Skeletal muscle satellite cell (primary cell): ENCODE data around the gene ANKS1A.

Source experiments
- H3K27me3 ChIP-seq: 2 replicates; pipeline ENCODE4 v1.7.0; 2013; ENCODE audit warnings: low read length; ENCODE audit not compliant: control insufficient read depth, insufficient read depth
- H3K36me3 ChIP-seq: 2 replicates; pipeline ENCODE4 v1.7.0; 2013; ENCODE audit warnings: mild to moderate bottlenecking, control low read depth, low read length; ENCODE audit not compliant: insufficient read depth
- H3K4me1 ChIP-seq: 2 replicates; pipeline ENCODE4 v1.7.0; 2013; ENCODE audit warnings: low read length; ENCODE audit not compliant: control insufficient read depth, insufficient read depth
- H3K4me2 ChIP-seq: 2 replicates; pipeline ENCODE4 v1.7.0; 2013; ENCODE audit warnings: mild to moderate bottlenecking, low read length
- H3K4me3 ChIP-seq: 2 replicates; pipeline ENCODE4 v1.7.0; 2013; ENCODE audit warnings: low read length
- H3K9ac ChIP-seq: 2 replicates; pipeline ENCODE4 v1.7.0; 2013; ENCODE audit warnings: mild to moderate bottlenecking, low read depth, low read length, moderate library complexity
- H3K9me3 ChIP-seq: replicated peaks from 2 replicates; pipeline ENCODE4 v1.7.0; 2013; ENCODE audit warnings: mild to moderate bottlenecking, control low read depth, low read length

ANKS1A gene

GRCh38 chr6:35055891-35056290, 166.8 kb downstream of the ANKS1A start:
- Histone ChIP-seq H3K4me3 (no peak overlapping the region), H3K4me2 (no peak overlapping the region), H3K9ac (no peak overlapping the region), H3K36me3 (peaks cover 15% of the 10 kb centered on the region), H3K27me3 (no peaks in the 10 kb centered on the region), H3K4me1 (peaks cover 4% of the 10 kb centered on the region), H3K9me3 (no peaks in the 10 kb centered on the region)

DNA sequence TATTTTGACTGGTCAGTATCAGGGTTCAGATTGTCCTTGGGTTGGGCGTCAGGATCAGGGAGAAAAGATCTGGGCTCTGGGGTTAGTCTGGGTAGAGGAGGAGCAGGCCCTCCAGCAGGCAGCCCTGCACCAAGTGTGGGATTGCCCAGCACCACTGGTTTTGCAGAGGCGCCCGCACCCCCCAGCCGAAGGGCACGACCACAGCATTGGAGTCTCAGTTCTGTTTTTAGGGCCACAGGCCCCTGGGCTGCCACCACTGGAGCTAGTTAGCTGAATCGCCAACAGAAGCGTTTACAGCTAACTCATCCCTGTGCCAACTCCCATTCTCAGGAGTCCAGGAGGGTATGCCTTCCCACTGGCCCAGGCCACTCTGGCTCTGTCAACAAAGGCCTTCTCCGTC, 167.9 kb downstream of the ANKS1A start:
- H3K4me1 ChIP-seq = peaks cover 4% of the 10 kb centered on the region
- H3K9ac ChIP-seq = no peak overlapping the region
- no peak overlapping the region for H3K4me2 ChIP-seq
- H3K36me3 ChIP-seq = peaks cover 18% of the 10 kb centered on the region
- no peaks in the 10 kb centered on the region for H3K27me3 ChIP-seq
- H3K4me3 ChIP-seq = no peak overlapping the region
- H3K9me3 ChIP-seq = no peaks in the 10 kb centered on the region

- H3K9ac ChIP-seq = no peak overlapping the region
- H3K9me3 ChIP-seq = no peaks in the 10 kb centered on the region
- no peaks in the 10 kb centered on the region for H3K27me3 ChIP-seq
- H3K4me1 ChIP-seq = peaks cover 2% of the 10 kb centered on the region
- no peak overlapping the region for H3K4me3 ChIP-seq
- peaks cover 18% of the 10 kb centered on the region for H3K36me3 ChIP-seq
- H3K4me2 ChIP-seq = no peak overlapping the region
These were observed 168.6 kb downstream of the ANKS1A start for GRCh38 chr6:35057449-35058357.

- no peaks in the 10 kb centered on the region for H3K27me3 ChIP-seq
- no peak overlapping the region for H3K9ac ChIP-seq
- H3K4me2 ChIP-seq = no peak overlapping the region
- no peaks in the 10 kb centered on the region for H3K4me1 ChIP-seq
- H3K4me3 ChIP-seq = no peak overlapping the region
- H3K9me3 ChIP-seq = no peaks in the 10 kb centered on the region
- peaks cover 18% of the 10 kb centered on the region for H3K36me3 ChIP-seq
These were observed 169.3 kb downstream of the ANKS1A start for GRCh38 chr6:35058358-35058675.

GRCh38 chr6:35058865-35059522, 169.9 kb downstream of the ANKS1A start:
- no peaks in the 10 kb centered on the region for H3K9me3 ChIP-seq
- no peaks in the 10 kb centered on the region for H3K4me1 ChIP-seq
- H3K9ac ChIP-seq = no peak overlapping the region
- H3K4me2 ChIP-seq = no peak overlapping the region
- no peak overlapping the region for H3K4me3 ChIP-seq
- H3K27me3 ChIP-seq = no peaks in the 10 kb centered on the region
- peaks cover 15% of the 10 kb centered on the region for H3K36me3 ChIP-seq

DNA sequence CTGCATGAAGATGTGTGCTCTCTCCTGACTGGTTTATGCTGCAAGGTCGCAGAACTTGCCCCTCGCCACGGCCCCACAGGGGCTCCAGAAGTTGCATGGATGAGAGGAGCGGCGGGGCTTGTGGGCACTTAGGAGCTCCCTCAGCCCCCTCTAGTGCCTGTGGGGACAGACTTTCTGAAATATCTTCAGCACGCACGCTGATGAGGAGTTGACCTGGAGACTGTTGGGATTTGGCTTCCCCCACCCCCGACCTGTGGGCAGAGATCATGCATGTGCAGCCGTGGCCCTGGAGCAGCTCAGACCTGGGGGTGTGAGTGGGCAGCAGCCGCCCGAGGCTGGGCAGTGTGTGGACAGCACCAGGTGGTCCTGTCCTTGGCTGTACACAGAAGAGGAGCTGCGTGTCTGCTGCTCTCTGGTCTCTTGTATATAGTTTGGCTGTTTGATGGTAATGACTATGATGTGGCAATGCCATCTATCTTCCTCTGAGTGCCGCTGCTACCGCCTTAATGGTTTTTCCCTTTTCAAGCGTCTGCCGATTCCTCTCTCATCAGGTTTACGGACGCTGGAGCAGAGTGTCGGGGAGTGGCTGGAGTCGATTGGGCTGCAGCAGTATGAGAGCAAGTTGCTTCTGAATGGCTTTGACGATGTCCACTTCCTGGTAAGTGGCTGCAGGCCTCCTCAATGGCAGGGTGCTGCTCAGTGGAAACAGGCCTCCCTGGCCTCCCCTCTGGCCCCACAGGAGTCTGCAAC, 170.7 kb downstream of the ANKS1A start:
- H3K9ac ChIP-seq = no peak overlapping the region
- no peak overlapping the region for H3K4me3 ChIP-seq
- peaks cover 13% of the 10 kb centered on the region for H3K36me3 ChIP-seq
- H3K27me3 ChIP-seq = no peaks in the 10 kb centered on the region
- H3K9me3 ChIP-seq = no peaks in the 10 kb centered on the region
- no peak overlapping the region for H3K4me2 ChIP-seq
- no peaks in the 10 kb centered on the region for H3K4me1 ChIP-seq

- H3K27me3 ChIP-seq = no peaks in the 10 kb centered on the region
- no peaks in the 10 kb centered on the region for H3K4me1 ChIP-seq
- no peak overlapping the region for H3K9ac ChIP-seq
- no peak overlapping the region for H3K4me2 ChIP-seq
- no peak overlapping the region for H3K4me3 ChIP-seq
- H3K36me3 ChIP-seq = peaks cover 13% of the 10 kb centered on the region
- H3K9me3 ChIP-seq = no peaks in the 10 kb centered on the region
These were observed 172.1 kb downstream of the ANKS1A start for GRCh38 chr6:35061102-35061615.

DNA sequence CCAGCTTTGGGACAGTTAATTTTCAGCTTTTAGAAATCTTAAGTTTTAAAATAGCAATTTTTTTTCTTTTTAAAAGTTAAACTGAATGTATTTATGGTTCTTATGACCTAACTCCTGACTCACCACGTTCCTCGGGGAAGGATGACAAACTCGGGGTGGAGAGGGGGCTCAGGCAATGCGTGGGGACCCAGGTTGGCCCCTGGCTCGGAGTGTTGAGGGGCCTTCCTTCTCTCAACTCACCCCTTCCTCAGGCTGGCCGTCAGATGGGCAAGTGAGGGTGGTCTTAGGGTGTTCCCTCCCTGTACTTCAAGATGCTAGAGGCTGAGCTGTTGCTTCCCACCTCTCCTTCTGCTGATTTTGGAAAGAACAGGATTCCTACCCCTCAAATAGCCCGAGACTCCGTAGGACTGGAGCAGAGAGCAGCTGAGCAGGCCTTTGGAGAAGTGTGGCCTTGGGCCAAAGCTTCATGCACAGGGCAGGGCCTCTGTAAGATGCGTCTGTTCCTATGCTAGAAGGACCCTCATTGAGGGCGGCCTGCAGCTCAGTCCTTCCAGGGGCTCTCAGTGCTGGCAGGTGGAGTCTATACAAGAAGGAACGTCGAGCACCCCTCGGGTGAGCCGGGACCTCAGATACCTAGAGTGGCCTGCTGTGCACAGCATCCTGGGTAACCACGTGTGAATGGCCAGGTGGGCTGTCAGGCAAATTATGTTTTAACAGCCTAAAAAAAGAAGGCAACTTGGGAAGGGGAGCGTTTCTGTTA, 172.8 kb downstream of the ANKS1A start:
- no peak overlapping the region for H3K4me2 ChIP-seq
- no peaks in the 10 kb centered on the region for H3K27me3 ChIP-seq
- H3K36me3 ChIP-seq = peaks cover 13% of the 10 kb centered on the region
- no peak overlapping the region for H3K9ac ChIP-seq
- no peak overlapping the region for H3K4me3 ChIP-seq
- H3K9me3 ChIP-seq = no peaks in the 10 kb centered on the region
- no peaks in the 10 kb centered on the region for H3K4me1 ChIP-seq

DNA sequence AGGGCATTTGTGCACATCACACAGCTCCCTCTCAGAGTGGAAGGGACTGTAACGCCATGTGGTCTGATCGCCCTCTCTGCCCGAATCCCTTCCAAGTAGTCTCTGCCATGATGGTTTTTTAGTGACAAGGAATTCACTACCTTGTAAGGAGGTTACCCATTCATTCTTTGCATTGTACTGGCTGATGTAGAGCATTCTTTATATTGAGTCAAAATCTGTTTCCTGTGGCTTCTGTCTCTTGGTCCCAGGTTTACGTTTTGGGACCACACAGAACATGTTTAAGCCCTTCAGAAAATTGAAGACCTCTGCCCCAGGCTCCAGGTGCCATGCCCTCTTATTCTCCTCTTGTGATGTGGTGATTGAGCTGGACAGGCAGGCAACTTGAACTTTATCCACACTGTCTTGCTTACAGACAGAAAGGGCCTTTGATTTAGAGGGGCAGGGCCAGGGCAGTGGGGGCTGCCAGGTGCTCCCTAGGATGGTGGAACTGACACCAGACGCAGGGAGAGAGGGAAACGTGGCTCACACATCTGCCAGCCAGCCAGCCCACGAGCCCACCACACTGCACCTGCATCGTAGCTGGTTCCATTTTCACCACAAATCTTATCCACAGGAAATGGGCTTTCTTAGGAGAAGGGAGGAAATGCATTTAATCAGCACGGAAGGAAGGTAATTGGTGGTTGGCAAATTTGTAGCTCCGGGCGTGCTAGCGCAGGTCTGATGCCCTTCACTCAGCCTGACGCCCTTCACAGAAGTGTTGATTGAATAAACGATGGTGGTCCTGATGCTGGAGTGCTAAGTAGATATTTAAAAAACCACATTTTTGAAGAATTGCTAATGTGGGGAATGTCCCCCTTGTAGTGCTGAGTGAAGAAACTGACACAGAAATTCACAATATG, 173.9 kb downstream of the ANKS1A start:
- no peaks in the 10 kb centered on the region for H3K9me3 ChIP-seq
- H3K36me3 ChIP-seq = peaks cover 13% of the 10 kb centered on the region
- no peak overlapping the region for H3K9ac ChIP-seq
- H3K4me2 ChIP-seq = no peak overlapping the region
- H3K27me3 ChIP-seq = no peaks in the 10 kb centered on the region
- no peaks in the 10 kb centered on the region for H3K4me1 ChIP-seq
- H3K4me3 ChIP-seq = no peak overlapping the region

DNA sequence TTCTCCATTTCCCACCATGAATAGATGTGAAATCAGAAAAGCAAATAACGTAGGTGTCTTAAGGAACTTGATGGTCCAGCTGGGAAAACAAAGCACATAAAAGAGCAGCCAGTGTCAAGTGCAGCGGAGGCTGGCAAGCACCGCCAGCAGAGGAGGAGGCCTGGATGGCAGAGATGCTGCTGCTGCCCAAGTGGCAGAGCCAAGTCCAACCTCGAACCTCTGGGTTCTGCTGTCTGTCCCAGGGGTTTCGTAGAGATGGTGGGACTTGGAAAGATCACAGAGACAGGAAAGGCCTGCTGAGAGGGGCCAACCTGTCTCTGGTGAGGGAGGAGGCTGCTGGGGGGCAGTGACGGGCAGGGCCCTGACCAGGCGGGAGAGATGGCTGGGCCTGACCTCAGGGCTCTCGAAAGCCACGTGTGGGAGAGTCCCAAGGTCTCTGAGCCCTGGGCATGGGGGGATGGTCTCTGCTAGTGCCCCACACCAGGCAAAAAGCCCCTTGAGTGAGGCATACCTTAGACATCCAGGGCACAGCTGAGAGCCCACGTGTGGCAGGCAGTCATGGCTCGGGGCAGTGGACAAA, 174.7 kb downstream of the ANKS1A start:
- Histone ChIP-seq H3K4me2 (no peak overlapping the region), H3K27me3 (no peaks in the 10 kb centered on the region), H3K9ac (no peak overlapping the region), H3K36me3 (peaks cover 13% of the 10 kb centered on the region), H3K4me1 (no peaks in the 10 kb centered on the region), H3K9me3 (no peaks in the 10 kb centered on the region), H3K4me3 (no peak overlapping the region)
